ENCODE measurements around the gene PRODH.
"Not testable (repeated sequence)": the region's sequence is repeated elsewhere in the genome, so short reads cannot be mapped to it uniquely, and the experiment has no call there.

PRODH gene

DNA sequence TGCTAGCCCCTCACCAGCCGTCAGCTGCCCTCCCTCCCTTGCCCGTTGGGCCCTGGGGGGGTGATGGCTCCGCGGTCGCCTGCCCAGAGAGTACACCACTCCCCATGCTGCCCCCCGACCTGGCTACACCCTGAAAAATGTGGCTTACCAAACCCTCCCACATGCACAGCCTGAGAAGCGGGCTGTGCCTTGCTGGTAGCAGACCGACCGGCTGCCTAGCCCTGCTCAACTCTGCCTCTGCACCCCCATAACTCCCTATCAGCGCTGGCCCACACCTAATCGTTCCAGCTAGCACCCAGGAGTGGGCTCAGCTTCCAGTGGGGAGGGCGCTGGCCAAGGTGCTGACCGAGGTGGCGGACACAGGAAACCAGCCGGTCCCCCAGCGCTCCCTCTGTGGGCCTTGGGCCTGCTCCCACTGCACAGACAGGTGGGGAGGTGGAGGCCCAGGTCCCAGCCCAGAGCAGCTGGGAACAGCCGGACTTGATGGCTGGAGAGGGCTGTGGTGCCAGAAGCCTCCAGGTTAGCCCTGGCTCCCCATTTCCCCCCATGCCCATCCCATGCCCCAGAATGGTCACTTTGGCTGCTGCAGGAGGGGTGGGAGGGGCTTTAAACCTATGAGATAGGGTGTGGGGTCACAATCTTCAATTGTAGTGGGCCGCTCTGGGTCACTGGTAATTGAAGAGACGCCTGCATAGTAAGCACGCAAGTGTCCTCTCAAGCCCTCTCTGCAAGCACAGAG, 32.1 kb upstream of the PRODH start:
- no peak for DNase-seq (ENCODE audit: low read depth)

DNA sequence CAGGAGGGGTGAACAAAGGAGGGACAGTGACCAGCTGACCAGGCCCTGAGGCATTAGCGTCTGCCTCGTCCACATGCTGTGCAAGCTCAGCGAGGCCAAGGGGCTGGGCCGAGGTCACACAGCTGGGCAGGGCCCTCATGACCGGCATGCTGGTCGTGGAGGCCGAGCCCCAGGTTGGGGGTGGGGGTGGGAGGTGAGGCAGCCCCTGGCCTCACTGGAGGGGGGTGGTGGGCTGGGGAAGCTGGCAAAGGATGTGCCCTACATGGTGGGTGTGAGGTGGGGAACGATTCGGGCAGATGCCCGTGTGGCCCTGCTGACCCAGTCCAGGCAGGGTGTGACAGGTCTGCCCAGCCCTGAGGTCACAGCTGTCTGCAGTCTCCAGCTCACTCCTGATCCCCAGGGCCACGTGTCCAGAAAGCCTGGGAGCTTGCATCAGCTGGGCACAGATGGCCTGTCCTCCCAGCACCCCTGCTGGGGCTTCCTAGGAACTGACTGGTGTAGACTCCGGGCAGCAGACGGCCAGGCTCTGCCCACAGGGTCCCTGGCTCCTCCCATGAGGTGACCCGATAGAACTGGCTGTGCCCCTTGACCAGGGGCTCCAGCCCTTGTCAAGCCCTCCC, 31.4 kb upstream of the PRODH start:
- not testable (repeated sequence) for DNase-seq (ENCODE audit: low read depth)

DNA sequence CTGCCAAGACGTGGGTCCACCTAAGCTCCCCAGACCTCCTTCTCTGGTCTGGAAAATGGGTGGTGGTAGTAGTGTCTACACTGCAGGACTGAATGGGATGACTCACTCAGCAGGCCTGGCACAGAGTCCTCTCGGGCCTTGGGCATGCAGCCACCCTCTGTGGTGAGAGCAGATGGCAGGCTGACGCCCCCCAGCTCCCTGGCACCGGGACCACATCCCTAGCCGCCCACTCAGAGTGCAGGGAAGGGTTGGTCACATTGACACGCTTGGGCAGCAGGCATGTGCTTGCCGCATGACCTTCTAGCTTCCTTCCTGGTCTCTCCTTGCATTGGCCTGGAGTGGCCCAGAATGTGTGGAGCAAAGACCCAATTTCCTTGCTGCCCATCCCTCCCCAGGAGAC, 30.7 kb upstream of the PRODH start:
- DNase-seq (ENCODE audit: low read depth): no peak

DNA sequence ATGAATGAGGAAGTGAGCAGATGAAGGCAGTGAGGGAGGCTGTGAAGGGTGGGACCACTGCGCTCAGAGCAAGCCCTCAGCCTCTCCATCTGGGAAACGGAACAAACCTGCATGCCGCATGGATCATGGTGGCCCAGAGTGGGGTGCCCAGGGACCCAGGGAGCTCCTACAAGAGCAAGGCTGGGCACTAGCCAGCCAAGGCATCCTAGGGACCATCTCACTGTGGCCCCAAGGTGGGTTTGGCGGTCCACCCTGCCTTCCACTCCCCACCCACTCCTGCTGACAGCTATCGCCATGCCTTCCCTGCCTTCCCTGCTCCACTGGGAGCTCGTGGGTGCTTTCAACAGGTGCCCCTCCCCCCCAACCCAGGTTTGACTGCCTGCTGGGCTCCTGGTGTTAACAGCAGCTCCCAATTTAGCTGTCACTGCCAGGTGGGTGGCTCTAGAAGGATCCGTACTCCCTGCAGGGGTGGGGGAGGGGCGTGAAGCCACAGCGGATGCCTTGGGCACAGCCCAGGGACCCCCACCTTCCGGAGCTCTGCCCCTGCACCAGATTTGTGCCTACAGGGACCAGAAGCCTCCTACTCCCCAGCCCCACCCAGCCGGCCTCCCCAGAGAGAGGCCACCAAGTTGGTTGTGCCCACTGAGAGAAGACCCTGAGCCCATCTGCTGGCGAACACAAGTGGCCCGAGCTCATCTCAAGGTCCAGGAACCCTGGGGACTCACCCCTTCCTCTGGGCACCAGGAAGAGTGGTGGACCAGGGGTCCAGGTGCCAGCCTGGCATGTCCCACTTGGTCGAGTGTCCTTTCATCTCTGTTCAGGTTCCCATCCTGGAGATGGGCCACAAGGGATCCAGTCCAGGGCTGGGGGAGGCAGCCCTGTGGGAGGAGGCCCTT, 29.7 kb upstream of the PRODH start:
- no peak for DNase-seq (ENCODE audit: low read depth)

DNA sequence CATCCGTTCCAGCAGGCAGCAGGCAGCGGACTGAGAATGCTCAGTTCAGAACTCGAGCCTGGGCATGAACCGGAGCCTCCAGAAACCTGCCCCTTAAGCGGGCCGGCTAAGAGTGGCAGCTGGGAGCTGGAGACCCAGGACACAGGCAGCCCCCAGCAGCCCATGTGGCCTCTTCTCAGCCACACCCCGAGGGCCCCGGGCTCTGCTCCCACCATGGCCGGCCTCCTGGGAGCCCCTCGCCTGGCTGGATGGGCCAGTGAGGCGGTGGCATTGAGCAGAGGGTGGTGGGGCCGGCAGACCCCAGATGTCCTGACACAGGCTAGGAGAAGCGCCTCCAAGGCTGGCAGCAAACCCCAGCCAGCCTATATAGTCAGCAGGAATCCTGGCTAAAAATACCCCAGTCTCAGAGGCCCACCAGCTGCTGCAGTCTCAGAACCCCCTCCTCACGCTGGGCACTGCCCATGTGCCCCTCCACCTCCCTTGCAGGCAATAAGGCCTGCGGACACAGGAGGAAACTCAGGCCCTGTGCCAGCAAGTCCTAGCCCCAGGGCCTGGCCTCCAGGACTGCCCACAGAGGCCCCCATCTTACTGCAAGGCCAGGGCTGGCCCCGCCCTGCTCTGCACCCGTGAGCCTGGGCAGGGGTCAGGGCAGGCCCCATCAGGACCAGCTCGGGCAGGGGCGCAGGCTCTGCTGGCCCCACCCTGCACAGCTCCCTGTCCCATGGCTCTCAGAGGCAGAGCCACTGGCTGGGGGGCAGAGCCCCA, 28.6 kb upstream of the PRODH start:
- not testable (repeated sequence) for DNase-seq (ENCODE audit: low read depth)

DNA sequence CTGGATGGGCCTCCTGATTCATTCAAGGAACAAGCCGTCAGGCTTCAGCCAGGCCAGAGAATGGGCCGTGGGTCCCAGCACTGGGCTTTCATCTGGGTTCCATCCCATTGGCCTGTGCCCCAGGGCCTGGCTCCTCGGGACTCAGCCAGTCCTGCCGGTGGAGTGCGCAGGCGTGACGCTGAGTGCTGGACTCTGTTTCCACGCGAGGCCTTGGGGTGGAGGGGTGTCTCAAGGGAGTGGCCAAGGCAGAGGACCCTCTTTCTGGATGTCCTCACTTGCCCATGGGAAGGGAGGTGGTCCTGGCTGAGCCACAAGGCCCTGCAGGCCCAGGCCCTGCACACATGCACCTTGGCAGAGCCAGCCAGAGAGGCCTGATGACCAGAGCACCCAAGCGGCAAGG, 28.0 kb upstream of the PRODH start:
- DNase-seq (ENCODE audit: low read depth): not testable (repeated sequence)

DNA sequence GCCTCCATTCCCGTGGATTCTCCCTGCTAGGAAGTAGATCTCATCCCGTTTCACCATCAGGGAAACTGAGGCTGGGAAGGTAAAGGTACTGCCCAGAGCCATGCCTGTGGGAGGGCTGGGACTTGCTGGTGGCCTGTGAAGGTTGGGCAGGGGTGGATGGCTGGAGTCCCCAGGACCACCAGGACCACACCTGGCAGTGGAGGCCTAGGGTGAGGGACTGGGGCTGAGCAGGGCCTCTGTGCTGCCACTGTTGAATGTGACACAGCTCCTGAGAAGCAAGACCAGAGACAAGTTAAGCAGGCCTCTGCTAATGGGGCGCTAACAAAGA, 26.2 kb upstream of the PRODH start:
- no peak for DNase-seq (ENCODE audit: low read depth)

DNA sequence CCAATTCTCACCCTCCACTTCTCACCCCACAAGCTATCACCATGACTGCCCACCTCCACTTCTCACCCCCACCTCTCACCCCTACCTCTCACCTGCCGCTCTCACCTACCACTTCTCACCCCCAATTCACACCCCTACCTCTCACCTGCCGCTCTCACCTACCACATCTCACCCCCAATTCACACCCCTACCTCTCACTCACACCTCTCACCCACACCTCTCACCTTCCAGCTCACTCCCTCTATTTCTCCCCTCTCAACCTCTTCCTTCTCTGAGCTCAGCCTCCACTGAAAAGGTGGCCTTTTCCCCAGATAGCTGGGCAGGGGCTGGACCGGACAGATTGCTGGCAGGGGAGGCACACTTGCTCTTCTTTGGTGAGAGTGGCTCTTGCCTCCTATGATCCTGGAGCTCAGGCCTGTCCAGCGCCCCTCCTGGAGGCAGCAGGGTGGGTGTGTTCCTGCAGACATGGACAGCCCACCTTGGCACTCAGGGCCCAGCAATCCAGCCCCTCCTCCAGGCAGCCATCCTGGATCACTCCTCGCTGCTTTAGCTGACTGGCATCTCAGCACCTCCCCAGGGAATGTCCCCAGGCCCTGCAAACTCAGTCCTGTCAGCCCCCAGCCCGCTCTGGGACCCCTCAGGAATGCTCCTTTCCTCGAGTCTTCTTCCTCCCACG, 25.7 kb upstream of the PRODH start:
- not testable (repeated sequence) for DNase-seq (ENCODE audit: low read depth)

DNA sequence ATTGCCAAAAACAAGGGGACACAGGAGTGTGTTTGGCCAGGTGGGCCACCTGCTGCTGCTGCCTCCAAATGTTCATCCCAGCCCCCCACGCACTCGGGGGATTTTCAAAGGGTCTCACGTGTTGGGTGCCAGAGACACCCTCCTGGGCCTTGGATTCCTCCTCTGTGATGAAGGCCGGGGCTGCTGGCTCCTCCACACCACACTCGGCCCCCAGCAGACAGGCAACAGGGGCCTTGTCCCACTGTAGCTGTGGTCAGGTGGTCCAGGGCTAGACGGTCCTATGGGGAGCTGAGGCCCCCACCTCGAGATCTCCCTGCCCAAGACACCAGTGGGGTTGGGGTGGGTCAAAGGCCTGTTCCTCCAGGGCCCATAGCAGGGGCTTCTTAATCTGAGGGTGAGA, 25.1 kb upstream of the PRODH start:
- not testable (repeated sequence) for DNase-seq (ENCODE audit: low read depth)

DNA sequence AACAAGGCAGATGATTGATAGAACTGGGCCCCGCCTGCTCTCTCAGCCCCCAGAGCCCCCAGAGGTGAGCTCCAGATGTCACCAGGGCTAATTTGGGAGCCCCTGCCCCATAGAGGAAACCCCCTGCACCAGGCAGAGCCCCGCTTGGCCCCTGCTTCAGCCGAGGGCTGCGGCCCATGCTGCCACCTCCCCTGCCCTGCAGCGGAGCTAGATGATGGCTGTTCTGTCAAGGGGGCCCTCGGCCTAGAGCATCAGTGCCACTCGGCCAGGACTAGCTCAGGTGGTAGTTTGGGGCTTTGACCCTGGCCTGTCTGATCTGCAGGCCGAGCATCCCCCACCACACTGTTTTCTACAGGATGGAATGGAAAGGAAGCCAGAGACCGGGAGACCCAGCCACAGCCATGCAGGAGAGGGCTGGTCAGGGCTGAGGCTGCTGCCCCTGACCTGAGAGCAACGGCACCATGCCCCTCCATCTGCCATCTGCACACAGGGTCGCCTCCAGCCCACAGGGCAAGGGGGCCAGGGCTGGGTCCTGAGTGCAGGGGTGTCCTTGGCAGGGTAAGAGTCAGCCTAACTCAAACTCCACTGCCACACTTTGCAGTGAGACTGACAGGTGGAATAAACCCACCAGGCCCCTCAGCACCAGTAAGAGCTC, 24.2 kb upstream of the PRODH start:
- DNase-seq (ENCODE audit: low read depth): not testable (repeated sequence)

DNA sequence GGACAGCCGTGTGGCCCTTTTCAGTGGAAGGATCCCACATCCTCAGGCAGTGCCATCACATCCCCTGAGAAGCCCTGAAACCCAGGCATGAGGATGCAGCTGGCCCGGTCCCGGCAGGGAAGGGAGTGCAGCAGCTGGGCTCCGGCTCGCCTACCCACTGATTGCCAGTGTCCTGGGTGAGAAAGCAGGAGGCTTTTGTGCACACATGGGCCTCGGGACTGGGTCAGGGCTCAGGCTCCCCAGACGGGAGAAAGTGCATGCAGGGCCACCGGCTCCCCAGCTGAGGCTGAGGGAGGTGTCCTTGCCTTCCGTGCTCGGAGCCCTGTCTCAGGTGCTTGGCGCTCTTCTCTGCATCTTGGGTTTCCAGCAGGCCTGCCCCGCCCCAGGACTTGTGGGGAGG, 23.6 kb upstream of the PRODH start:
- DNase-seq (ENCODE audit: low read depth): not testable (repeated sequence)

DNA sequence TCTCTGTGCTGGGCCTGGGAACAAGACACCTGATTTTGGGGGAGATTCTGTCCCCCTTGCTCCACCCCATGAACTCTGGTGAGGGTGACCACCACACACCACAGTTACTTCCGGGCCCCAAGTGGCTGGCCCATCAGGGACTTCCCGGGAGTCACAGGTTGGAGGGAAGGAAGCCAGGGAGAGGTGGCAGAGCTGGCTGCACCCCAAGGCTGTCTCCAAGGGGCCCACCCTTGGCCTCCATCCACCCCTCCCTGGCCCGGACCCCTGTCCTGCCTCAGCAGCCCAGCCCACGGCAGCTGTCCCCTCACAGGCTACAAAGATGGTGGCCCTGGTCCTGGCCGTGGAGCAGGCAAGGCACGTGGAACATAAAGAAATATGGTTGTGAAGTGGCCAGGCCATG, 23.2 kb upstream of the PRODH start:
- DNase-seq (ENCODE audit: low read depth): not testable (repeated sequence)

DNA sequence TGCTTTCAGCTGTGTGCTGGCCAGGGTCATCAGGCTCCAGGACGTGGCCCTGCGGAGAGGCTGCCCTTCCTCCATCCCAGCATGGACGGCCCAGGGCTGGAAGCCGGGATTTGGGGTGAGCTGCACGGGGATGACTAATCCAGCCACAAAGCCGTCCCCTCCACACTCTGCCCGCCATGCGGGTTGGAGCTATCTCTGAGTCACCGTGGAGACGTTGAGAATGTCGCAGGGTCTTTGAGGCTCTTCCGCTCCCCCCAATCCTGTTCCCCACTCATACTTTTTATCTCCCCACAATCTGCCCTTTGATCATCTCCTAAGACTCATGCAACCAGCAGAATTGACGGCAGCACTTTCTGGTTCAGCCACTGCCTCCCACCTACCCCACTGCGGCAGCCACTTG, 22.6 kb upstream of the PRODH start:
- DNase-seq (ENCODE audit: low read depth): peak; percentile 26

DNA sequence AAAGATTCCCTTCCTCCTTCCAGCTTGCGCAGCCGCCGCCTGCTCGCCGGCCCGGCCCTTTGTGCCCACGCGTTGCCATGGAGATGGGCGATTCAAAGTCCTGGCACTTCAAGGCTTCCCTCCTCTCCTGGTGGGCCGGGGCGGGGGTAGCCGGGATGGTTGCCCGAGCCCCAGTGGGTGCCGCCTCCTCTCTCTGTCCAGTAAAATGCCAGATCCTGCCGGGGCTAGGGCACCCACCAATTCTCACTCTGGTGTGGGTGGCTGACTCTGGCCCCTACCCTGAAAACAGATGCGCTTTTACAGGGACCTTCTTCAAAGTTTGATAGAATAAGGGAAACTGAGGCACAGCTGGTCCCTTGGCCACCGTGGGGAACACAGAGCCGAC, 22.2 kb upstream of the PRODH start:
- not testable (repeated sequence) for DNase-seq (ENCODE audit: low read depth)

DNA sequence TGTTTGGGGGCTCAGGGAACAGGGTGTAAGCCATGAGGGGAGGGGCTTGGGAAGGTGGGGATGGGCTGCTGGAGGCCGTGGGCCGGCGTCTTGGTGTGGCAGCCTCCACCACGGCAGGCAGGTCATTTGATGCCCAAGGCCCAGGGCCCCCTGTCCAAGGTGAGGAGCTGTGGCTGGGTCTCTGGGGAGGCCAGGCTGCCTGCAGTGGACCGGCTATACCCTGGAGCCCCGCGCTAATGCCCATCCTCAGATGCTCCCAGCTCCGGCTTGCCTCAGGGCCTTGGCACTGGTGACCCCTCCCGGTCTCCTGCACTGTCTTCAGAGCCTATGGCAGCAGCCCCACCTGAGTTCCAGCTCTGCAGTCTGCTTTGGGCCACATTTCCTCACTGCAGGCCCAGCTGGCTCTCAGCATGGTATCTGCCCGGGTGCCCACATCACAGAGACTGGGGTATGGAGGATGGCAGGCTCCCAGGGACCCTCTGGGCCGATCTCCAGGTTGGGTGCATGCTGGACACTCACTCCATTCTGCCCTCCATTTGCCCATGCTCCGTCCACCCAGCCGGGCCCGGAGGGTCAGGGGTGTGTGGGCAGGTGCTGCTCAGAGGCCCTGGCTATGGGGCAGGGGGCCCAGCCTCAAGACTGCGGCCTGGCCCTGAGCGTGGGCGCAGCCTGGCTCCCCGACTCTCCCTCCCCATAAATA, 21.7 kb upstream of the PRODH start:
- DNase-seq (ENCODE audit: low read depth): not testable (repeated sequence)

DNA sequence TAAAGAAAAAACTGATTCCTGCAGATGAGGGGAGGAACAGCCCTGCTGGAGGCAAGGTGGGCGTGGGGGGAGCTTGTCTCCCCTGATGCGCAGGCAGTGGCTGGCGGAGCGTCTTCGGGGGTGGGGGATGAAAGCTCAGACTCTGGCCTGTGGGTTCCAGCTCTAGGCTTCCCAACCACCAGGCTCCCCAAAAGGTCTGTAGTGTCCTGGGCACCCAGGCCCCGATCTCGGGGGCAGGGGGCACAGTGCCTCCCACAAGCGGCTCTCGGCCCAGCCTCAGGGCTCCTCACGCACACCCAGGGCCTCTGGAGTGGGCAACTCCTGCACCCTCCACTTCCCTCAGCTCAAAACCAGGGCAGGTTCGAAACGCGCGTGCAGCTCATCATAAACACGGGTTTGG, 20.9 kb upstream of the PRODH start:
- DNase-seq (ENCODE audit: low read depth): not testable (repeated sequence)

DNA sequence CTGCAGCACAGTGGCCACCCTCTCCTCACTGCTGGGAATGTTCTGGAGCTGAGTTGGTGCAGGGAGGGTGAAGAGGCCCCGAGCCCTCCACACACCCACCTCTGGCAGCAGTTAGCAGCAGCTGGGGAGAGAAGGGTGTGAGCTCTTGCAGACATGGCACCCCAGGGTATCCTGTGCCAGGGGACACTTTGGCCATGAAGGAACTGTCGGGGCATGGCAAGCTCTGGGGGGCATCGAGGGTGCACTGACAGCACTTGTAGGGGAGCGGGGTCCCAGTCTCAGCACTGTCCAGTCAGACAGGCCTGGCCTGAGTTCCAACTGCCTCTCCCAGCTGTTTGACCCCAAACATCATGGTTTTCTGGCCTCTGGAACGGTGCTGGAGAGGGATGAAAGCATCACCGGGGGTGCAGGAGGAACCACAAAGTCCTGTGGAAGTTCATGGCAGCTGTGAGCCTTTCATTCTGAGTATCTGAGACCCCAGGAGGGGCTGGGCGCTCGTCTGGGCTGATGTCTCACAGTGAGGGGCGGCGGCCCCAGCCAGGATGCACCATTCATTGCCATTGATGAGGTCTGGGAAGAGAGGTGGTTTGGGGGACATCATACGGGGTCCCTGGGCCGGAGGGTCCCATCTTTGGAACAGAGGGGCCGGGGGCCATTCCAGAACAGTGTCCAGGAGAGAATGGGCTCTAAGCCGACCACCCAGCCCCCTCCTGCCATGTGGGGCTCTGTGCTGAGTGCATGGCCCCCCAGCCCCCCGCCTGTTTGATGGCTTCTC, 20.2 kb upstream of the PRODH start:
- DNase-seq (ENCODE audit: low read depth): not testable (repeated sequence)

DNA sequence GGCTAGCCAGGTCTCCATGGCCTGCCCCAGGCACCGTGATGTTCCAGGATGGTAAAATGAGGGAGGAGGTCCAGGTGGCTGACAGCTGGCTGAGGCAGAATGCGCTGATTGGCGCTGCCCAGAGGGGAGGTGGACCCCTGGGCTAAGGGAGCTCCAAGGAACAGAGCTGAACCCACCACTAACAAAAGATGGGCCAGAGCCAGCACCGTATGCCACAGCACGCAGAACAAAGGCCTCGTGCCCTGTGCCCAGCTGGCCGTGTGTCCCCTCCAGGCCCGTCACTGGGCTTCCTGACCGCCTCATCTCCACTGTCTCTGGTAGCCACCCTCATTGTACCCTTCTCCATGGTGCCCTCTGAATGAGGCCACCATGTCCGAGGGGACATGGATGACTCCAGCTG, 19.6 kb upstream of the PRODH start:
- no peak for DNase-seq (ENCODE audit: low read depth)

DNA sequence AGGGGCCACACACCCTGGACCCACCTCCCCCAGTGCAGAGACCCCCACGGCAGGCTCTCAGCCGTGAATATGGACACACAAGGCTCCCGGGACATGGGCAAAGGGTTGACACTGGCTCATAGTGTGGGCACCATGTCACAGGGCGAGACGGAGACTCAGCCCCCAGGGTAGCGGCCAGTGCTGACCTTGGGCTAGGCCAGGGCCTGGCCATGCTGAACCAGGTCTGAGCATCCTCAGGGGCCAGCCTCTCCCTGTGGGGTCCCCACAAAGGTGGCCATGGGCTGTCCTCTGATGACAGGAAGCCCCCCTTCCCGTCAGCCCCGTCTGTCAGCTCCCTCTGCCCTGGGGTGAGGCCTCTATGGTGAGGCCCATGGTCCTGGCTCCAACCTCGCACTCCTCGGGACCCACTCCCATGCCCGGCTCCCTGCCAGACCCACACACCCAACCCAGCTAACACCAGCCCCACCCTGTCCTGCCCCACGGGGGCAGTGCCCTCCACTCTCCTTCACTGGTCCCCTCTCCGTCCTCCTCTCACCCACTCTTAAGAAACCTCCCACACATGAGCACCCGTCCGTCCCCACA, 19.0 kb upstream of the PRODH start:
- no peak for DNase-seq (ENCODE audit: low read depth)
